Activated B cell treated with CpG ODN at 0.5 μM for 24 hours (primary cell): ENCODE results near the gene MEX3A. TPM values are rescaled to one million over a fixed set of nuclear protein-coding genes. Genes with fewer than 3 reads are reported as not detected.

Experiments
- ATAC-seq: fragments of 200-7000 bp; cut with Tn5 transposase; one replicate; pipeline ENCODE4 v1.10.0; 2021; ENCODE audit warnings: low read depth, mild to moderate bottlenecking, moderate library complexity
- CTCF ChIA-PET: fragments of 350-600 bp; sonication (Branson Sonifier 250); formaldehyde crosslinking; loops from one replicate; lab custom pipeline; 2021; ENCODE audit warnings: antibody characterized with exemption; lab: Charles Lee
- POLR2A ChIA-PET: fragments of 350-600 bp; sonication (Branson Sonifier 250); formaldehyde crosslinking; loops from one replicate; lab custom pipeline; 2021; ENCODE audit warnings: antibody characterized with exemption; lab: Charles Lee
- DNase-seq: peaks from one replicate; pipeline ENCODE4 v3.0.0; 2022
- H3K27ac Mint-ChIP-seq: one replicate; pipeline ENCODE4 v1.8.0; 2020; ENCODE audit warnings: mixed read lengths
- H3K27me3 Mint-ChIP-seq: one replicate; pipeline ENCODE4 v1.8.0; 2021; ENCODE audit warnings: mixed read lengths
- H3K36me3 Mint-ChIP-seq: one replicate; pipeline ENCODE4 v1.8.0; 2021; ENCODE audit warnings: low read depth, mixed read lengths
- H3K4me1 Mint-ChIP-seq: one replicate; pipeline ENCODE4 v1.8.0; 2021; ENCODE audit warnings: mixed read lengths
- H3K4me3 Mint-ChIP-seq: one replicate; pipeline ENCODE4 v1.8.0; 2020; ENCODE audit warnings: mild to moderate bottlenecking, mixed read lengths
- H3K9me3 Mint-ChIP-seq: one replicate; pipeline ENCODE4 v1.8.0; 2020; ENCODE audit warnings: mixed read lengths
- CTCF ChIP-seq: fragments of 200-600 bp; IDR thresholded peaks from one replicate; pipeline ENCODE4 v1.8.0; 2022; ENCODE audit warnings: antibody characterized with exemption, mild to moderate bottlenecking
- intact Hi-C: fragments of 100-400 bp; cut with micrococcal nuclease; formaldehyde crosslinking; loops from one replicate; pipeline ENCODE4 v1.15.1; 2024
- total RNA-seq: library from RNA; stranded (reverse); gene quantifications from 2 replicates; pipeline ENCODE4 v1.2.3, GENCODE V29; 2022

Gene MEX3A
- total RNA-seq, 1 donor from 2014 or later: 0.47 TPM

DNA sequence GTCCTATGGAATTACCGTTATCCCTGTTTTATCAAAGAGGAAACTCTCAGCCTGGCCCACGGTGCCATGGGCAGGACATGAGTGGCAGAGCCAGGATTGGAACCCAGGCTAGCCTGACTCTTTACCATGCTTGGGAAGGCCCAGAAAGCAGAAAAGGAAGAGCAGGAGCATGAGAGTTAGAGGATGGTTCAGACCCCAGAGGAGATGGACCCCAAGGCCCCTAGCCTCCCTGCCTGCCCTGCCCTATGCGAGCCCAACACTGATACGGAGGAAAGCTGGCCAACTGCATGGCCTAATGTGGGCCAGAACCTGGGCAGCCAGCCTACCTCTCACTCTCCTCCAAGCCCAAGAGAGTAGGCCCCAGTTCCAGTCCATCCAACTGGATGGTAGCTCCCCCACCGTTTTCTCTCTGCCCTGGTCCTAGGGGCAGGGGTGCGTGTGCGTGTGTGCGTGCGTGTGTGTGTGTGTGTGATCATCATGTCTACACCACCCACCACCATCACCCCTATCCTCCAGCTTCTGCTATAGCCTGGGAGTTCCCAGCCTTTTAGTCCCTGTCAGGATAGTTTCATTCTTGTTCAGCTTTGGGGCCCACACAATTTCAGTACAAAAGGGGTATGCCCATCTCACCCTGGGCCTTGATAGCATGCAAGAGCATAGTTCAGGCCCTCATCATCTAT lies 15.4 kb upstream of the MEX3A start:
- CTCF ChIA-PET: interaction anchor here (0.9 to 13.7 kb wide), 10 partner anchors 9 to 128 kb away, joined by 3 to 422 read pairs (median 14); partner anchors contain the start of gene LMNA
- Mint-ChIP-seq H3K27ac (peak overlapping the region; percentile 99), H3K9me3 (no peaks in the 10 kb centered on the region)

DNA sequence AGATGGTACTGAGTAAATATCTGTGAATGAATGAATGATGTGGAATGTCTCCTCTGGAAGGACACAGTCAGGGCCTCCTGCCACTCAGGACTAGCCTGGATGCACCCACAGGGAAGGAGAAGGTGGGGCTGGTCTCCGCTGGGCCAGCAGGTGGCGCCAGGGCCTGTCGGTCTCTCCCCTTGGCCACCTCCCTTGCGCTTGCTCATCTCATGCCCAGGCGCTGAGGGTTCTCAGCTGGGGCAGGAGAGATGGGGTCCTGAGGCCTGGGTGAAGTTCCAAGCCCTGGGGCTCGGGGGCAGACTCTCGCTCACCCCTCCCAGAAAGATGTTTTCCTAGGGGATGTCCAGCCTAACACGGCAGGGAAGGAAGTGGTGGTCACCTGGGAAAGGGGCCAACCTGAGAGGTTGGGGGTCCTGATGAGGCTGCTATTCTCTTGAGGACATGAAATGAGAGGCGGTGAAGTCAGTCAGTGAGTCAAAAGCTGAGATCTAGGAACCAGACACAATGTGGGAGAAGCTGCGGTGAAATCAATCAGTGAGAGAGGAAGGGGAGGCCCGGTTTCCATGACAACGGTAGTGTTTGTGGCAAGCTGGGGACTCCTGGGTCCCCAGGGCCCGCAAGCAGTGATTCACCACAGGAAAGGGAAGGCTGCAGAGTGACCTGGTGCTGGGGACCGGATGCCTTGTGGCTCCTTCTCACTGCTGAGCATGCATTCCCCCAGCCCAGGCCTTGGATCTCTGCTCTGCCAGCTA lies 14.6 kb upstream of the MEX3A start:
- TF ChIP-seq CTCF: no peak
- ChIA-PET POLR2A (interaction anchor here (0.8 to 7.8 kb wide), 10 partner anchors 11 to 186 kb away, joined by 3 to 154 read pairs (median 5); partner anchors contain the start of genes LMNA, PMF1 and SMG5), CTCF (interaction anchor here (0.9 to 13.7 kb wide), 12 partner anchors 9 to 129 kb away, joined by 3 to 422 read pairs (median 12); partner anchors contain the start of genes LMNA and SEMA4A)
- no peaks in the 10 kb centered on the region for H3K36me3 Mint-ChIP-seq
- peak overlapping the region; percentile 75 for H3K4me3 Mint-ChIP-seq
- H3K4me1 Mint-ChIP-seq: peaks cover 36% of the 10 kb centered on the region
- no peaks in the 10 kb centered on the region for H3K9me3 Mint-ChIP-seq
- intact Hi-C loops: loop anchor here (1.0 to 5.0 kb wide), 5 partner anchors 9 to 115 kb away; partner anchors contain the start of genes LMNA and PMF1
- H3K27ac Mint-ChIP-seq: peak overlapping the region; percentile 99
- H3K27me3 Mint-ChIP-seq: no peaks in the 10 kb centered on the region
- peak; percentile 86 for ATAC-seq
- peak; percentile 85 for DNase-seq

More for the DNA sequence above, 15.4 kb upstream of the MEX3A start:
- H3K4me3 Mint-ChIP-seq: peak overlapping the region; percentile 75
- no peaks in the 10 kb centered on the region for H3K27me3 Mint-ChIP-seq
- POLR2A ChIA-PET: interaction anchor here (0.8 to 7.8 kb wide), 11 partner anchors 10 to 185 kb away, joined by 3 to 154 read pairs (median 5); partner anchors contain the start of genes LMNA, PMF1 and SMG5
- no peaks in the 10 kb centered on the region for H3K36me3 Mint-ChIP-seq
- TF ChIP-seq CTCF: no peak
- DNase-seq (peak; percentile 45), ATAC-seq (no peak)
- H3K4me1 Mint-ChIP-seq: peaks cover 36% of the 10 kb centered on the region
- intact Hi-C loops: loop anchor here (1.0 to 5.0 kb wide), 4 partner anchors 9 to 115 kb away; partner anchors contain the start of genes LMNA and PMF1

DNA sequence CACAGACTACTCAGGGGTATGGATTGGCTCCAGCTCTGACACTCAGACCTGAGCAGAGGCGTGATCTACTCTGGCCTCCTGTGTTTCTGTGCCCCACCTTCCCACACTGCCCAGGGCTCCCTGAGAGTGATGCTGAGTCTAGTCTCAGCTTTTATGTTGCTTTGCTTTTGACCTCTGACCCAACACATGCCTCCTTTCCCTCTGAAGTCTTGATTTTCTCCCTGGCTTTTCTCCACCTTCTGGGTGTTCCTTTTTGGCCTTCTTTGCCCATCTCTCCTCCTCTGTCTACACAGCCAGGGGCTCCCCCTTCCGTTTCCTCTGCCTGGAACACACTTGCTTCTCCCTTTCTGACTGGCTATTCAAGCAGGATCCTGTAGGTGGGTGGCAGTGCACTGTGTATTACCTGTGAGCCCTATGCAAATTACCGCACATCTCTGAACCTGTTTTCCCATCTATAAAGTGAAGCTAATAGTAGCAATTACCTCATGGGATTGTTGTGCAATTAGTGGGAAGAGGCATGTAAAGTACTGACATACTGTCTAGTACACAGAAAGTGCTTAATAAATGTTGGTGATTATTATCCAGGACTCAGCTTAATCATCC lies 13.7 kb upstream of the MEX3A start:
- Mint-ChIP-seq H3K9me3 (no peaks in the 10 kb centered on the region), H3K4me3 (peak overlapping the region; percentile 75), H3K27me3 (no peaks in the 10 kb centered on the region), H3K4me1 (peaks cover 36% of the 10 kb centered on the region), H3K36me3 (no peaks in the 10 kb centered on the region), H3K27ac (peak overlapping the region; percentile 99)
- no peak for DNase-seq
- ChIA-PET CTCF (interaction anchor here (1.2 to 13.7 kb wide), 8 partner anchors 11 to 130 kb away, joined by 3 to 422 read pairs (median 16); partner anchors contain the start of genes LMNA and SEMA4A), POLR2A (interaction anchor here (0.6 to 7.8 kb wide), 8 partner anchors 12 to 130 kb away, joined by 3 to 154 read pairs (median 16); partner anchors contain the start of genes LMNA and PMF1)
- intact Hi-C loops: loop anchor here (1.0 to 5.0 kb wide), 2 partner anchors 34 to 116 kb away; partner anchors contain the start of gene PMF1
- ATAC-seq: no peak
- no peak for TF ChIP-seq CTCF

GRCh38 chr1:156091610-156092009 lies 9.3 kb upstream of the MEX3A start:
- H3K9me3 Mint-ChIP-seq: no peaks in the 10 kb centered on the region
- peaks cover 4% of the 10 kb centered on the region for H3K27me3 Mint-ChIP-seq
- intact Hi-C loops: loop anchor here (2.0 kb wide), 1 partner anchor 15 kb away; no protein-coding TSS in a partner anchor
- no peaks in the 10 kb centered on the region for H3K36me3 Mint-ChIP-seq
- no peak overlapping the region for H3K27ac Mint-ChIP-seq
- ATAC-seq (no peak), DNase-seq (no peak)
- peaks cover 17% of the 10 kb centered on the region for H3K4me1 Mint-ChIP-seq
- POLR2A ChIA-PET: interaction anchor here (1.0 to 1.1 kb wide), 2 partner anchors 35 to 37 kb away, joined by 3 to 4 read pairs; no protein-coding TSS in a partner anchor
- no peak for TF ChIP-seq CTCF
- no peak overlapping the region for H3K4me3 Mint-ChIP-seq
- CTCF ChIA-PET: interaction anchor here (0.9 to 13.7 kb wide), 4 partner anchors 25 to 133 kb away, joined by 3 to 422 read pairs (median 5); no protein-coding TSS in a partner anchor
